ENCODE data around the gene ZFYVE9.
A peak's percentile ranks its signal among the peaks of the same experiment; 100 is the strongest.

Gene ZFYVE9

GRCh38 chr1:52239708-52240001 is 97.8 kb downstream of the ZFYVE9 start:
- H3K4me3 ChIP-seq (ENCODE audit: low read depth, low read length) = no peak overlapping the region
- DNase-seq (ENCODE audit: low read depth) = peak; percentile 57
- TF ChIP-seq MAX (IDR thresholded peaks at IDR 0.05; ENCODE audit: low read depth, low read length) = no peak
- TF ChIP-seq MYC (IDR thresholded peaks at IDR 0.05; ENCODE audit: low read depth, low read length) = no peak
- no peak for TF ChIP-seq CTCF (IDR thresholded peaks at IDR 0.05; ENCODE audit: low read depth, low read length)
- no peak for TF ChIP-seq POLR2A (IDR thresholded peaks at IDR 0.05; ENCODE audit: extremely low read depth, insufficient read length)

GRCh38 chr1:52240592-52241210 is 98.8 kb downstream of the ZFYVE9 start:
- H3K4me3 ChIP-seq (ENCODE audit: low read depth, low read length) = no peak overlapping the region
- TF ChIP-seq MAX (IDR thresholded peaks at IDR 0.05; ENCODE audit: low read depth, low read length) (no peak), CTCF (IDR thresholded peaks at IDR 0.05; ENCODE audit: low read depth, low read length) (no peak), MYC (IDR thresholded peaks at IDR 0.05; ENCODE audit: low read depth, low read length) (no peak), POLR2A (IDR thresholded peaks at IDR 0.05; ENCODE audit: extremely low read depth, insufficient read length) (no peak)
- DNase-seq (ENCODE audit: low read depth) = peak; percentile 30

GRCh38 chr1:52243221-52243987 is 101.5 kb downstream of the ZFYVE9 start:
- DNase-seq (ENCODE audit: low read depth) = no peak
- H3K4me3 ChIP-seq (ENCODE audit: low read depth, low read length) = no peak overlapping the region
- TF ChIP-seq MYC (IDR thresholded peaks at IDR 0.05; ENCODE audit: low read depth, low read length) (no peak), CTCF (IDR thresholded peaks at IDR 0.05; ENCODE audit: low read depth, low read length) (no peak), MAX (IDR thresholded peaks at IDR 0.05; ENCODE audit: low read depth, low read length) (no peak), POLR2A (IDR thresholded peaks at IDR 0.05; ENCODE audit: extremely low read depth, insufficient read length) (no peak)

GRCh38 chr1:52249831-52250230 is 107.9 kb downstream of the ZFYVE9 start:
- no peak for TF ChIP-seq CTCF (IDR thresholded peaks at IDR 0.05; ENCODE audit: low read depth, low read length)
- no peak for TF ChIP-seq MAX (IDR thresholded peaks at IDR 0.05; ENCODE audit: low read depth, low read length)
- TF ChIP-seq POLR2A (IDR thresholded peaks at IDR 0.05; ENCODE audit: extremely low read depth, insufficient read length) = no peak
- TF ChIP-seq MYC (IDR thresholded peaks at IDR 0.05; ENCODE audit: low read depth, low read length) = no peak
- no peak overlapping the region for H3K4me3 ChIP-seq (ENCODE audit: low read depth, low read length)
- no peak for DNase-seq (ENCODE audit: low read depth)

GRCh38 chr1:52253421-52253820 is 111.5 kb downstream of the ZFYVE9 start:
- no peak for TF ChIP-seq CTCF (IDR thresholded peaks at IDR 0.05; ENCODE audit: low read depth, low read length)
- TF ChIP-seq MAX (IDR thresholded peaks at IDR 0.05; ENCODE audit: low read depth, low read length) = no peak
- no peak for TF ChIP-seq POLR2A (IDR thresholded peaks at IDR 0.05; ENCODE audit: extremely low read depth, insufficient read length)
- TF ChIP-seq MYC (IDR thresholded peaks at IDR 0.05; ENCODE audit: low read depth, low read length) = no peak
- H3K4me3 ChIP-seq (ENCODE audit: low read depth, low read length) = no peak overlapping the region
- no peak for DNase-seq (ENCODE audit: low read depth)

Data from NB4 (cell line).